ENCODE results near the gene GALNT18.

GALNT18 gene

DNA sequence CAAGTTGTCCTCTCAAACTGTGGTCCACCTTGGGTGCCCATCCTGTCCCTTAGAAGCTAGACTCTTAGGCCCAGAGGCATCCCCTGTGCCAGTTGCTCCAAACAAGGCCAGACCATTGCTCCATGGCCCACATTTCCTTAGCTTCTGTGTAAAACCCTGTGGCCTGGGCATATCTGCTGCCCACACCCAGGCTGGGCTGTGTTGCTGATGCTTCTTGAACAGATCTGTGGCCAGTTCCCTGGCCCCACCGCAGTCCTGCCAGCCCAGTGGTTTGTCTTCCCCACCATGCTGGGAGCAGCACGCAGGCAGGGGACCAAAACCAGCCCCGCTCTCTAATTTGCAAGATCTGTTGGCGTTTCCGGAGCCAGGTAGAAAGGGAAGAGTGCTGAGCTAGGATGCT lies 341.0 kb downstream of the GALNT18 start:
- Histone ChIP-seq H3K36me3 (ENCODE audit: control insufficient read depth, insufficient read depth, low read length, severe bottlenecking) (no peaks in the 10 kb centered on the region), H3K4me1 (ENCODE audit: control insufficient read depth, insufficient read depth, low read length) (no peaks in the 10 kb centered on the region), H3K27me3 (replicated peaks; ENCODE audit: control insufficient read depth, insufficient read depth, low read length) (no peaks in the 10 kb centered on the region), H3K4me3 (ENCODE audit: low read length) (no peak overlapping the region), H3K9me3 (ENCODE audit: control insufficient read depth, low read length) (no peaks in the 10 kb centered on the region), H3K9ac (ENCODE audit: low read length) (no peak overlapping the region)
- DNase-seq (ENCODE audit: low read depth), result no peak

DNA sequence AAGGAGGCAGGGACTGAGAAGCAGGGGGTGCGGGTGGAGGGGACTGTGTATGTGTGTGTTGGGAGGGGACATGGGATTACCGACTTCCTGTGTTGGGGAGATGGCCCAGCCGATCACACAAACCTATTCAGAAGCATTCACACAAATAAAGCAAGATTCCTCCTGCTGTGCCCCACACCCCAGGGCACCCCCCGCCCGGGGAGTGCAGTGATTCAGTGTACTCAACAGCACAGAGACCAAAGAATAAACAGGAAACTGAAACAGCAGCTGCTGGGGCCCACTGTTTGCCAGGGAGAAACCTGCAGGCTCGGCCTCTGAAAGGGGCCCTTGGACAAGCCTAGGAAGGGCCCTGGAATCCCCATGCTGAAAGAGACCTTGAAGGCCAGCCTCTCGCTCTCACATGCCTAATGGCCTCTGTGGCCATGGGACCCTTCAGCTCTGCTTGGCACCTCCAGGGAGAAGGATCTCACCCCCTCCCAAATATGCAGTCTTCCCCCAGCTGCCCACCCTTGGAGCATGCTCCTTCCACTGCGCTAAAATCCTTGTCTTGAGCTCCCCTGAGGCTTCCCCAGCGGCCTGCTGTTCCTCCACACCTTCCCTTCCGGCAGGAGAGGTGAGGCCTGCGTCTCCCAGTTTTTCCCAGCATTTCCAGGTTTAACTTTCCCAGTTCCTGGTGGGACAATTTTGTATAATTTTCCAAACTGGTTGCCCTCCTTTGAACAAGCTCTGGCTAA lies 341.7 kb downstream of the GALNT18 start:
- Histone ChIP-seq H3K27me3 (replicated peaks; ENCODE audit: control insufficient read depth, insufficient read depth, low read length) (no peaks in the 10 kb centered on the region), H3K4me1 (ENCODE audit: control insufficient read depth, insufficient read depth, low read length) (no peaks in the 10 kb centered on the region), H3K36me3 (ENCODE audit: control insufficient read depth, insufficient read depth, low read length, severe bottlenecking) (no peaks in the 10 kb centered on the region), H3K4me3 (ENCODE audit: low read length) (no peak overlapping the region), H3K9ac (ENCODE audit: low read length) (no peak overlapping the region), H3K9me3 (ENCODE audit: control insufficient read depth, low read length) (peaks cover 4% of the 10 kb centered on the region)
- no peak for DNase-seq (ENCODE audit: low read depth)

- peaks cover 9% of the 10 kb centered on the region for H3K27me3 ChIP-seq (replicated peaks; ENCODE audit: control insufficient read depth, insufficient read depth, low read length)
- no peaks in the 10 kb centered on the region for H3K36me3 ChIP-seq (ENCODE audit: control insufficient read depth, insufficient read depth, low read length, severe bottlenecking)
- H3K9me3 ChIP-seq (ENCODE audit: control insufficient read depth, low read length), result peaks cover 4% of the 10 kb centered on the region
- H3K4me1 ChIP-seq (ENCODE audit: control insufficient read depth, insufficient read depth, low read length), result no peaks in the 10 kb centered on the region
- no peak overlapping the region for H3K9ac ChIP-seq (ENCODE audit: low read length)
- H3K4me3 ChIP-seq (ENCODE audit: low read length), result no peak overlapping the region
- DNase-seq (ENCODE audit: low read depth), result no peak
Measured at GRCh38 chr11:11272254-11272653, 349.6 kb downstream of the GALNT18 start.

DNA sequence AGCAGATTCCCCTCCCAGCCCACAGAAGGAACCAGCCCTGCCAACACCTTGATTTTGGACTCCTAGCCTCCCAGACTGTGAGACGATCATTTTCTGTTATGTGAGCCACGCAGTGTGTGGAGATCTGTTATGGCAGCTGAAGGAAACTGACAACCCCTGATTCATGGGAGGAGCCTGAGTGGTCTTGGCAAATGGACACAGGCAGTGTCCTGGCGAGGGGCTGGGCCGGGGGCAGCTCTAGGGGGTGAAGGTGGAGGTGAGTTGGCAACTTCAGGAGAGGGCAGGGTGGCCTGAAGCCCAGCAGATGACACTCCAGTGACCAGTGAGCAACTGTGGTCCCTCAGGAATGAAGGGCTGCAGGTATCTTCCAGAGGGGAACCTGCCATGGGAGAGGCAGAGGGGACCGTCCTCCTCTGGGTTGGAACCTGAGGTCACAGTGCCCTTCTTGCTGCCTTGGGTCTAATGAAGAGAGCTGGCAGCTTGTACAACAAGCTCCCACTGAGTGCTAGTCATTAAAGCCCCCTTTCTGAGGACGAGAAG lies 351.5 kb downstream of the GALNT18 start:
- no peak overlapping the region for H3K9ac ChIP-seq (ENCODE audit: low read length)
- H3K9me3 ChIP-seq (ENCODE audit: control insufficient read depth, low read length), result peaks cover 1% of the 10 kb centered on the region
- no peak overlapping the region for H3K4me3 ChIP-seq (ENCODE audit: low read length)
- H3K36me3 ChIP-seq (ENCODE audit: control insufficient read depth, insufficient read depth, low read length, severe bottlenecking), result no peaks in the 10 kb centered on the region
- H3K4me1 ChIP-seq (ENCODE audit: control insufficient read depth, insufficient read depth, low read length), result no peaks in the 10 kb centered on the region
- peaks cover 9% of the 10 kb centered on the region for H3K27me3 ChIP-seq (replicated peaks; ENCODE audit: control insufficient read depth, insufficient read depth, low read length)
- DNase-seq (ENCODE audit: low read depth), result no peak

DNA sequence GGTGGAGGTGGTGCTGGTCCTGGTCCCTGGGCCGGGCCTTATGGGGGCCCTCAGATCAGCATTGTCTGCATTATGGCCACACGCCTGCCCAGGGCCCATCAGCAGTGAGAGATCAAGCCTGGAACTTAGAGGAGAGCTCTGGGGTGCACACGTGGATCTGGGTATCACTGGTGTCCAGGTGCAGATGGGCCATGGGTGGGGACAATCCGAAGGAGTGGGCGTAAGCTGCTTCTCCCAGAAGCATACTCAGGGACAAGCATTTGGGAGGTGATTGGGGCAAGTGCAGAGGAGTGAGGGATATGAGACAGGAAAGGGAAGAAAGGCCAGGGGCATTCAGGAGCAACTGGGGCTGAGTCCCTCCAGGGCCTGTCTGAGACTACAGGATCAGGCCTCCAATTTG lies 353.1 kb downstream of the GALNT18 start:
- Histone ChIP-seq H3K4me1 (ENCODE audit: control insufficient read depth, insufficient read depth, low read length) (peaks cover 2% of the 10 kb centered on the region), H3K9me3 (ENCODE audit: control insufficient read depth, low read length) (no peaks in the 10 kb centered on the region), H3K27me3 (replicated peaks; ENCODE audit: control insufficient read depth, insufficient read depth, low read length) (peaks cover 14% of the 10 kb centered on the region), H3K4me3 (ENCODE audit: low read length) (no peak overlapping the region), H3K9ac (ENCODE audit: low read length) (no peak overlapping the region), H3K36me3 (ENCODE audit: control insufficient read depth, insufficient read depth, low read length, severe bottlenecking) (no peaks in the 10 kb centered on the region)
- DNase-seq (ENCODE audit: low read depth), result no peak

DNA sequence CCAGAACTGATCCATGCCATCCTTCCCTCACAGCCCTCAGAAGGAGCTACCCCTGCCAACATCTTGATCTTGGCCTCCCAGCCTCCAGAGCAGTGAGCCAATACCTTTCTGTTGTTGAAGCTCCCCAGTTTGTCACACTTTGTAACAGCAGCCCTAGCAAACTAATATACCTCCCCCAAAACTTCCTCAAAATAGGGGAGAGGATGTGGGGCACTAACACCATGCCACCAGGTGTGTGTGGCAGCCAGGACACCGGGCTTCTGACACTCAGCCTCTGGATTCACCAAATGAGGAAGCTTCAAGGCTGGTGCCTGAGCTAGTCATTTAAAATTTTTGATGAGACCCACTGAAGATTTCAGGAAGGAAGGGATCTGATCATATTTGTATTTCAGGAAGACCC lies 353.7 kb downstream of the GALNT18 start:
- no peak overlapping the region for H3K9ac ChIP-seq (ENCODE audit: low read length)
- no peak for DNase-seq (ENCODE audit: low read depth)
- H3K4me1 ChIP-seq (ENCODE audit: control insufficient read depth, insufficient read depth, low read length), result peaks cover 7% of the 10 kb centered on the region
- no peaks in the 10 kb centered on the region for H3K9me3 ChIP-seq (ENCODE audit: control insufficient read depth, low read length)
- H3K4me3 ChIP-seq (ENCODE audit: low read length), result no peak overlapping the region
- no peaks in the 10 kb centered on the region for H3K36me3 ChIP-seq (ENCODE audit: control insufficient read depth, insufficient read depth, low read length, severe bottlenecking)
- peaks cover 16% of the 10 kb centered on the region for H3K27me3 ChIP-seq (replicated peaks; ENCODE audit: control insufficient read depth, insufficient read depth, low read length)

DNA sequence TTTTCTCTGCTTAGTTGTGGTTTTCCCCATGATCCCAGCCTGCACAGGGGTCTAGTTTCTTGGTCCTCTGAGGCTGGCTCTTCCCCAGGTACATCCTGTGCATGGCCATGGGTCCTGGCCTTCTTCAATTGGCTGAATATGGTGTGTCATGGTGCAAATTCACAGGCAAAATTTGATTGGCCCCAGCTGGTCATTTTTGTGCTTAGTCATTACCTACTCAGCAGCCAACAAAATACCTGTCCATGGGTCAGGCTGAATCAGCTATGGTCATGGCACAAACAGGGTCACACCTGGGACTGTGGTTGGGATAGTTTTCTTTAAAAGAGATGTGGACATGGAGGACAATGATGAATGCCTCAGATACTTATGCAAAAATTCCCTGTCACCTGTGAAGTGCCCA lies 354.5 kb downstream of the GALNT18 start:
- Histone ChIP-seq H3K9me3 (ENCODE audit: control insufficient read depth, low read length) (no peaks in the 10 kb centered on the region), H3K9ac (ENCODE audit: low read length) (no peak overlapping the region), H3K27me3 (replicated peaks; ENCODE audit: control insufficient read depth, insufficient read depth, low read length) (peaks cover 16% of the 10 kb centered on the region), H3K4me3 (ENCODE audit: low read length) (no peak overlapping the region), H3K36me3 (ENCODE audit: control insufficient read depth, insufficient read depth, low read length, severe bottlenecking) (no peaks in the 10 kb centered on the region), H3K4me1 (ENCODE audit: control insufficient read depth, insufficient read depth, low read length) (peaks cover 7% of the 10 kb centered on the region)
- DNase-seq (ENCODE audit: low read depth), result no peak

DNA sequence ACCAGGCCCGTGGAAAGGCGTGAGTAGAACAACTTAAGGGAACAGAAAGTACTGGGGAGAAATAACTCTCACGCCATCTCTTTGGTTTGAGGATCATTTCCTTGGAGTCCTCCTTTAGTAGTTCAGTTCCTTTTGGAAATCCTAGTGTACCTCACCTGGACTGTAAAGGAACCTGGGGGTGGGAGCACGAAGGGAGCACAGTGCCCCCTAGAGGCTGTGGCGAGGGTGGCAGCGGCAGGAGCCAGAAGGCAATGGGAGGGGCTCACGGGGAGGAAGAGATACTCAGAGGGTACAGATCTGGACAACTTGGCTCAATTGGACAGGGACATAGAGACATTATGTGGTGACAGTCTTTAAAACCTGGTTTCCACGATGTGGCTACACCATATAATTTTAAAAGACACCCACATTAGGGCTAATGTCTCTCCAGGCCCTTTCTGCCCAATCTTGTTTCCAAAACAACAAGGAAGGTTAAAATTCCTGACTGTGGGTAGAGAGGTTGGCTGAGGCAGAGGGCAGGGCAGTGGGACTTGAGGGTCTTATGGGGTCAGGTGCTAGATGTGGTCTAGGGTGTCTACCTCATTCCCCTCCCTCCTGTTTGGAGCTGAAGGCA lies 355.7 kb downstream of the GALNT18 start:
- Histone ChIP-seq H3K9ac (ENCODE audit: low read length) (no peak overlapping the region), H3K36me3 (ENCODE audit: control insufficient read depth, insufficient read depth, low read length, severe bottlenecking) (no peaks in the 10 kb centered on the region), H3K4me1 (ENCODE audit: control insufficient read depth, insufficient read depth, low read length) (peaks cover 7% of the 10 kb centered on the region), H3K27me3 (replicated peaks; ENCODE audit: control insufficient read depth, insufficient read depth, low read length) (peaks cover 21% of the 10 kb centered on the region), H3K4me3 (ENCODE audit: low read length) (no peak overlapping the region), H3K9me3 (ENCODE audit: control insufficient read depth, low read length) (no peaks in the 10 kb centered on the region)
- DNase-seq (ENCODE audit: low read depth), result peak; percentile 42

DNA sequence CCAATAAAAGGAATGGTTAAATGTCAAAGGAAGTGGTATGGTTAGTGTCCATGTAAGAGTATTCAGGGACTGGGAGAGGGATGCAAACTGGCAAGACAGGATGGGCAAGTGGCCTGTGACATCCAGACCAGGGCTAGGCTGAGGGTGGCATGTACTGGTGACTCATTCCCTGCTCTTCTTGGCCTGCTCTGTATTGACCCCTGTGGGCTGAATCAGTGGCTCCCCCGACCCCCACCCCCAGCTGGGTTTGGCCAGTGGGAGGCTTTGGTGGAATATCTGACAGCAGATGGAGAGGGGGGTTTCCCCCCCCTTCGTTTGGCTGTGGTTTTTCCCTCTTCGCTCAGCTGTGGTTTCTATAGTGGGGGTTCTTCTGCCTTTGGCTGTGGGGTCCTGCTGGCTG lies 356.5 kb downstream of the GALNT18 start:
- peaks cover 7% of the 10 kb centered on the region for H3K4me1 ChIP-seq (ENCODE audit: control insufficient read depth, insufficient read depth, low read length)
- H3K4me3 ChIP-seq (ENCODE audit: low read length), result no peak overlapping the region
- H3K9ac ChIP-seq (ENCODE audit: low read length), result no peak overlapping the region
- no peaks in the 10 kb centered on the region for H3K36me3 ChIP-seq (ENCODE audit: control insufficient read depth, insufficient read depth, low read length, severe bottlenecking)
- DNase-seq (ENCODE audit: low read depth), result no peak
- H3K9me3 ChIP-seq (ENCODE audit: control insufficient read depth, low read length), result no peaks in the 10 kb centered on the region
- H3K27me3 ChIP-seq (replicated peaks; ENCODE audit: control insufficient read depth, insufficient read depth, low read length), result peaks cover 29% of the 10 kb centered on the region

DNA sequence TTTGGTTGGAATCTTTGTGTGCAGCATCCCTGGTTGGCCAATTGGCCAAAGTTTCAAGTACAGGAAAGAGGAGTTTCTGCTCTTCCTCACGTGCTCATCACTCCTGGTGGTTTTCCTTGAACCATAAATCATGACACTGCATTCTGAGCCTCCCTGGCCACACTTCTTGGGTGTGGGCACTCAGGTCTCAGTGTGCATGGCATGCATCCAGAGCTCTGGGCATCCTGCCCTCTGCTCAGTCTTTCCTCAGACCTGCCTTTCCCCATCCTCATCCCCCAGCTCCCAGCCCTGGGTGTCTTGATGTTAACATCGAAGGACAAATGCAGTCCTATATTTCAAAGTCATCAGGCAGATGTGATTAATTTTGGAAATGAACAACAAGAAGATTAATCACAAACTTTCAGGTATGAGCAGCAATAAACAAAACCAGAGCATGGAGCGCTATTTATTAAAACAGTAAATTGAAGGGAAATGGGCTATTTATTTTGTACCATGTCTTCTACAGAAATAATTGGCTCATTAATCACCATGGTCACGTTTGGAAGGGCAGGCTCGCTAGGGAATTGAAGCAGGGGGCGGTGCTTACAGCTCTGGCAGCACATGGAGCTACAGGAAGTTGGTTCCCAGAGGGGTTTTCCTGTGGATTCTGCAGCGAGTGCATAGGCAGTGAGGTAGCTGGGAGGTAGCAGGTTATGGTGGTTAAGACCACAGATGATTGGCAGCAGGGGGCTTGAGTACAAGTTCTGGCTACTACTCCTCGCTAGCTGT lies 358.4 kb downstream of the GALNT18 start:
- H3K9ac ChIP-seq (ENCODE audit: low read length), result no peak overlapping the region
- H3K4me1 ChIP-seq (ENCODE audit: control insufficient read depth, insufficient read depth, low read length), result peaks cover 7% of the 10 kb centered on the region
- H3K36me3 ChIP-seq (ENCODE audit: control insufficient read depth, insufficient read depth, low read length, severe bottlenecking), result no peaks in the 10 kb centered on the region
- H3K4me3 ChIP-seq (ENCODE audit: low read length), result no peak overlapping the region
- H3K27me3 ChIP-seq (replicated peaks; ENCODE audit: control insufficient read depth, insufficient read depth, low read length), result peaks cover 42% of the 10 kb centered on the region
- DNase-seq (ENCODE audit: low read depth), result no peak
- H3K9me3 ChIP-seq (ENCODE audit: control insufficient read depth, low read length), result no peaks in the 10 kb centered on the region

DNA sequence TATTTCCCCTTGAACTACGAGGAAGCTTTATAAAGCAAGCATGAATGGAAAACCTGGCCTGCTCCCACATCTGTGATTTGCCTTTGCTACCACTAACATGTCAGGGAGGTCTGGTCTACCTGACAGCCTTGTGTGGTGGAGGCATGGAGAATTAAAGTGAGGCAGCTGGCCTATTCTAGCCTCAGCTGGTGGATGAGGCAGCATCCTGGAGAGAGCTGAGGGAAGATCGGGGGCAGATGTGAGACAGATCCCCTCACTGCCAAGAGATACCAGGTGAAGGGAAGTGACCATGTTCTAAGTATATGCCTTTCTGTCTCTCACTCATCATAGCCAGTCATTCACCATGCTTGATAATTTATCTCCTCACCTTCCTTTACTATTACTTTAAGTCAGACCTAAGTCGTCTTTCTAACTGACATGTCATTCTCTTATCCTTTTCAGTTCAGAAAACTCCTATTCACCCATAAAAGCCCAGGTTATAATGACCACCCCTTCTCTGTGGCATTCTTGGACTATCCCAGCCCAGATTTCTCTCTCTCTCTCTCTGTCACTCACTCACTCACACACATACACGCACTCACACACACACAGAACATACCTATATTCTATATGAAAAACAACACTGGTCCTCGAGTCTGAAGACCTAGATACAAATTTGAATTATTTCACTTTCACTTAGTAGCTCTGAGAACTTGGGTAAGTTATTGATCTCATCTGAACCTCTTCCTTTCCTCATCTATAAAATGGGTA lies 359.5 kb downstream of the GALNT18 start:
- DNase-seq (ENCODE audit: low read depth), result no peak
- H3K27me3 ChIP-seq (replicated peaks; ENCODE audit: control insufficient read depth, insufficient read depth, low read length), result peaks cover 42% of the 10 kb centered on the region
- peaks cover 7% of the 10 kb centered on the region for H3K4me1 ChIP-seq (ENCODE audit: control insufficient read depth, insufficient read depth, low read length)
- H3K4me3 ChIP-seq (ENCODE audit: low read length), result no peak overlapping the region
- H3K36me3 ChIP-seq (ENCODE audit: control insufficient read depth, insufficient read depth, low read length, severe bottlenecking), result no peaks in the 10 kb centered on the region
- H3K9me3 ChIP-seq (ENCODE audit: control insufficient read depth, low read length), result peaks cover under 1% of the 10 kb centered on the region
- no peak overlapping the region for H3K9ac ChIP-seq (ENCODE audit: low read length)
